ENCODE measurements around the gene GATAD2B. TPM values are rescaled to one million over a fixed set of nuclear protein-coding genes. Genes with fewer than 3 reads are reported as not detected.

GATAD2B gene
- total and polyA plus RNA-seq, 2 donors (not counting 1 experiment from before 2014, with no cell fraction given) = 4.8 to 5.2 TPM

GRCh38 chr1:153773096-153773921 is 149.5 kb downstream of the GATAD2B start:
- Histone ChIP-seq H3K4me3 (replicated peaks in 1 of 4; ENCODE audit: control extremely low read depth in 1 of 4, insufficient read depth in 1 of 4, low read depth in 3 of 4, low read length in 4 of 4) (no peak overlapping the region), H3K79me2 (ENCODE audit: control insufficient read depth, insufficient read depth, low read length) (no peaks in the 10 kb centered on the region), H3K27ac (ENCODE audit: insufficient read depth, low read length) (no peak overlapping the region), H3K9me3 (ENCODE audit: control insufficient read depth, insufficient read depth, low read depth, low read length) (no peaks in the 10 kb centered on the region), H2AFZ (ENCODE audit: low read length) (no peak overlapping the region), H4K20me1 (ENCODE audit: control insufficient read depth, extremely low read depth, insufficient read depth, low read length) (no peaks in the 10 kb centered on the region), H3K27me3 (ENCODE audit: control insufficient read depth, insufficient read depth, low read length) (no peaks in the 10 kb centered on the region), H3K4me1 (ENCODE audit: control insufficient read depth, extremely low read depth, insufficient read depth, low read length) (peaks cover 13% of the 10 kb centered on the region), H3K4me2 (ENCODE audit: extremely low read depth, insufficient read depth, low read length) (no peak overlapping the region), H3K9ac (ENCODE audit: insufficient read depth, low read length) (no peak overlapping the region), H3K36me3 (ENCODE audit: control insufficient read depth, insufficient read depth, low read length) (peaks cover 21% of the 10 kb centered on the region)
- TF ChIP-seq EZH2 (IDR thresholded peaks at IDR 0.05; ENCODE audit: low read length, missing control alignments) = no peak
- TF ChIP-seq CTCF (conservative IDR thresholded peaks at IDR 0.05 in 1 of 2, IDR thresholded peaks at IDR 0.05 in 1 of 2; ENCODE audit: low read depth in 1 of 2, low read length in 2 of 2) = no peak
- DNase-seq (ENCODE audit: low read depth in 2 of 2) = no peak

- Histone ChIP-seq H3K9ac (ENCODE audit: insufficient read depth, low read length) (no peak overlapping the region), H3K4me2 (ENCODE audit: extremely low read depth, insufficient read depth, low read length) (no peak overlapping the region), H3K9me3 (ENCODE audit: control insufficient read depth, insufficient read depth, low read depth, low read length) (no peaks in the 10 kb centered on the region), H2AFZ (ENCODE audit: low read length) (no peak overlapping the region), H3K27ac (ENCODE audit: insufficient read depth, low read length) (no peak overlapping the region), H3K4me3 (replicated peaks in 1 of 4; ENCODE audit: control extremely low read depth in 1 of 4, insufficient read depth in 1 of 4, low read depth in 3 of 4, low read length in 4 of 4) (no peak overlapping the region), H3K36me3 (ENCODE audit: control insufficient read depth, insufficient read depth, low read length) (peaks cover 32% of the 10 kb centered on the region), H3K4me1 (ENCODE audit: control insufficient read depth, extremely low read depth, insufficient read depth, low read length) (peaks cover 13% of the 10 kb centered on the region), H4K20me1 (ENCODE audit: control insufficient read depth, extremely low read depth, insufficient read depth, low read length) (no peaks in the 10 kb centered on the region), H3K27me3 (ENCODE audit: control insufficient read depth, insufficient read depth, low read length) (no peaks in the 10 kb centered on the region), H3K79me2 (ENCODE audit: control insufficient read depth, insufficient read depth, low read length) (no peaks in the 10 kb centered on the region)
- TF ChIP-seq EZH2 (IDR thresholded peaks at IDR 0.05; ENCODE audit: low read length, missing control alignments) (no peak), CTCF (conservative IDR thresholded peaks at IDR 0.05 in 1 of 2, IDR thresholded peaks at IDR 0.05 in 1 of 2; ENCODE audit: low read depth in 1 of 2, low read length in 2 of 2) (peak; percentile 17 to 43)
- no peak for DNase-seq (ENCODE audit: low read depth in 2 of 2)
Measured at GRCh38 chr1:153771841-153772593, 150.8 kb downstream of the GATAD2B start.

GRCh38 chr1:153771261-153771660 is 151.5 kb downstream of the GATAD2B start:
- no peak for TF ChIP-seq EZH2 (IDR thresholded peaks at IDR 0.05; ENCODE audit: low read length, missing control alignments)
- no peak for TF ChIP-seq CTCF (conservative IDR thresholded peaks at IDR 0.05 in 1 of 2, IDR thresholded peaks at IDR 0.05 in 1 of 2; ENCODE audit: low read depth in 1 of 2, low read length in 2 of 2)
- no peaks in the 10 kb centered on the region for H3K79me2 ChIP-seq (ENCODE audit: control insufficient read depth, insufficient read depth, low read length)
- H4K20me1 ChIP-seq (ENCODE audit: control insufficient read depth, extremely low read depth, insufficient read depth, low read length) = no peaks in the 10 kb centered on the region
- peaks cover 32% of the 10 kb centered on the region for H3K36me3 ChIP-seq (ENCODE audit: control insufficient read depth, insufficient read depth, low read length)
- no peak overlapping the region for H3K9ac ChIP-seq (ENCODE audit: insufficient read depth, low read length)
- no peak for DNase-seq (ENCODE audit: low read depth in 2 of 2)
- no peak overlapping the region for H2AFZ ChIP-seq (ENCODE audit: low read length)
- H3K27me3 ChIP-seq (ENCODE audit: control insufficient read depth, insufficient read depth, low read length) = no peaks in the 10 kb centered on the region
- peaks cover 12% of the 10 kb centered on the region for H3K4me1 ChIP-seq (ENCODE audit: control insufficient read depth, extremely low read depth, insufficient read depth, low read length)
- H3K9me3 ChIP-seq (ENCODE audit: control insufficient read depth, insufficient read depth, low read depth, low read length) = no peaks in the 10 kb centered on the region
- no peak overlapping the region for H3K4me3 ChIP-seq (replicated peaks in 1 of 4; ENCODE audit: control extremely low read depth in 1 of 4, insufficient read depth in 1 of 4, low read depth in 3 of 4, low read length in 4 of 4)
- no peak overlapping the region for H3K4me2 ChIP-seq (ENCODE audit: extremely low read depth, insufficient read depth, low read length)
- no peak overlapping the region for H3K27ac ChIP-seq (ENCODE audit: insufficient read depth, low read length)

All from fibroblast of lung (primary cell).